Measurements from ENCODE around the gene PAK3.

DNA sequence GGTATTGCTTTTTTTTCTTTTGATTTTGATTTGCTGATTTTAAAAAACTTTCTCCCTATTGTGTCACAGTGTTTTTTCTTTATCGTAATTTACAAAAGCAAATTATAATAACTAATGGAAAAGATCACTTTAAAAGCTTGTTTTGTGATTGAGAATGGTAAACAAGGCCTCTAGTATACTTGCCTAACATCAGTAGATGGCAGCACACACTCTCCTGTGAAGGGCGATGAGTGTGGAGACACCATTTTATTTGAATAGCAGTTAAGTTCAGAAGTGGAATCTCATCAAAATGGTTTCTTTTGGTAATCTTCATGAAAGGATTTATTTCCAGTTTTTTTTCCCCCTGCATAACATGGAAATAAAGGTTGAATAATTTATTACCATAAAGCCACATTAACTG lies 72.3 kb downstream of the PAK3 start:
- TF ChIP-seq, protein P1, sequence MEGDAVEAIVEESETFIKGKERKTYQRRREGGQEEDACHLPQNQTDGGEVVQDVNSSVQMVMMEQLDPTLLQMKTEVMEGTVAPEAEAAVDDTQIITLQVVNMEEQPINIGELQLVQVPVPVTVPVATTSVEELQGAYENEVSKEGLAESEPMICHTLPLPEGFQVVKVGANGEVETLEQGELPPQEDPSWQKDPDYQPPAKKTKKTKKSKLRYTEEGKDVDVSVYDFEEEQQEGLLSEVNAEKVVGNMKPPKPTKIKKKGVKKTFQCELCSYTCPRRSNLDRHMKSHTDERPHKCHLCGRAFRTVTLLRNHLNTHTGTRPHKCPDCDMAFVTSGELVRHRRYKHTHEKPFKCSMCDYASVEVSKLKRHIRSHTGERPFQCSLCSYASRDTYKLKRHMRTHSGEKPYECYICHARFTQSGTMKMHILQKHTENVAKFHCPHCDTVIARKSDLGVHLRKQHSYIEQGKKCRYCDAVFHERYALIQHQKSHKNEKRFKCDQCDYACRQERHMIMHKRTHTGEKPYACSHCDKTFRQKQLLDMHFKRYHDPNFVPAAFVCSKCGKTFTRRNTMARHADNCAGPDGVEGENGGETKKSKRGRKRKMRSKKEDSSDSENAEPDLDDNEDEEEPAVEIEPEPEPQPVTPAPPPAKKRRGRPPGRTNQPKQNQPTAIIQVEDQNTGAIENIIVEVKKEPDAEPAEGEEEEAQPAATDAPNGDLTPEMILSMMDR (IDR thresholded peaks at IDR 0.05; ENCODE audit: low read length), result peak; percentile 6; the same call in 1 of the 2 replicates
- TF ChIP-seq EZH2 (optimal IDR thresholded peaks at IDR 0.05; ENCODE audit: low read depth, low read length), result no peak
